Parathyroid adenoma (tissue), 2 donors: ENCODE results near the gene SGMS1.
A peak's percentile ranks its signal among the peaks of the same experiment; 100 is the strongest.
"Not testable (repeated sequence)": the region's sequence is repeated elsewhere in the genome, so short reads cannot be mapped to it uniquely, and the experiment has no call there.

Source experiments
- H2AFZ ChIP-seq: fragments of 300-600 bp; sonication (generic); one replicate; pipeline ENCODE4 v1.7.0; 2017; ENCODE audit warnings: antibody characterized with exemption, mild to moderate bottlenecking
- H3K27ac ChIP-seq: fragments of 300-600 bp; sonication (generic); one replicate; pipeline ENCODE4 v1.7.0; 2017
- H3K27me3 ChIP-seq: fragments of 300-600 bp; sonication (generic); one replicate; pipeline ENCODE4 v1.7.0; 2017; ENCODE audit warnings: low read length; ENCODE audit not compliant: control insufficient read depth, insufficient read depth
- H3K36me3 ChIP-seq: fragments of 300-600 bp; sonication (generic); one replicate; pipeline ENCODE4 v1.7.0; 2017; ENCODE audit warnings: low read length; ENCODE audit not compliant: control insufficient read depth, insufficient read depth
- H3K4me1 ChIP-seq: fragments of 300-600 bp; sonication (generic); one replicate; pipeline ENCODE4 v1.7.0; 2017; ENCODE audit warnings: control low read depth
- H3K4me2 ChIP-seq: fragments of 300-600 bp; sonication (generic); one replicate; pipeline ENCODE4 v1.7.0; 2017; ENCODE audit warnings: low read length
- H3K4me3 ChIP-seq: fragments of 300-600 bp; sonication (generic); one replicate; pipeline ENCODE4 v1.7.0; 2017; ENCODE audit warnings: low read depth, low read length
- H3K79me2 ChIP-seq: fragments of 300-600 bp; sonication (generic); one replicate; pipeline ENCODE4 v1.7.0; 2017; ENCODE audit warnings: control low read depth
- H3K9ac ChIP-seq: fragments of 300-600 bp; sonication (generic); one replicate; pipeline ENCODE4 v1.7.0; 2017; ENCODE audit warnings: mild to moderate bottlenecking
- H3K9me3 ChIP-seq: fragments of 300-600 bp; sonication (generic); one replicate; pipeline ENCODE4 v1.7.0; 2017; ENCODE audit warnings: low read length; ENCODE audit not compliant: control insufficient read depth
- CTCF ChIP-seq: fragments of 300-600 bp; sonication (generic); IDR thresholded peaks from one replicate; pipeline ENCODE4 v1.7.0; 2017; ENCODE audit warnings: antibody characterized with exemption, mild to moderate bottlenecking
- donor health status: primary hyperparathyroidism.

The SGMS1 gene

GRCh38 chr10:50574931-50575330 lies 48.8 kb downstream of the SGMS1 start:
- Histone ChIP-seq H3K27me3 (no peaks in the 10 kb centered on the region), H3K9ac (no peak overlapping the region), H3K9me3 (no peaks in the 10 kb centered on the region), H3K4me2 (no peak overlapping the region), H3K27ac (no peak overlapping the region), H2AFZ (no peak overlapping the region), H3K4me3 (no peak overlapping the region), H3K79me2 (peaks cover 37% of the 10 kb centered on the region), H3K4me1 (peaks cover 33% of the 10 kb centered on the region), H3K36me3 (no peaks in the 10 kb centered on the region)
- TF ChIP-seq CTCF = no peak

- Histone ChIP-seq H3K27ac (no peak overlapping the region), H3K4me1 (peaks cover 27% of the 10 kb centered on the region), H2AFZ (no peak overlapping the region), H3K9ac (no peak overlapping the region), H3K27me3 (no peaks in the 10 kb centered on the region), H3K36me3 (no peaks in the 10 kb centered on the region), H3K9me3 (no peaks in the 10 kb centered on the region), H3K4me3 (no peak overlapping the region), H3K4me2 (no peak overlapping the region), H3K79me2 (peaks cover 40% of the 10 kb centered on the region)
- TF ChIP-seq CTCF = peak; percentile 14
Observed at GRCh38 chr10:50574305-50574704, 49.5 kb downstream of the SGMS1 start.

- Histone ChIP-seq H3K9ac (no peak overlapping the region), H3K4me3 (no peak overlapping the region), H3K36me3 (no peaks in the 10 kb centered on the region), H2AFZ (no peak overlapping the region), H3K4me1 (peaks cover 28% of the 10 kb centered on the region), H3K27me3 (no peaks in the 10 kb centered on the region), H3K27ac (no peak overlapping the region), H3K4me2 (no peak overlapping the region), H3K79me2 (peaks cover 41% of the 10 kb centered on the region), H3K9me3 (no peaks in the 10 kb centered on the region)
- TF ChIP-seq CTCF = no peak
Observed at GRCh38 chr10:50572017-50572491, 51.7 kb downstream of the SGMS1 start.

- H3K9me3 ChIP-seq, H3K9ac ChIP-seq, H3K4me3 ChIP-seq, H2AFZ ChIP-seq, H3K27me3 ChIP-seq, H3K36me3 ChIP-seq, H3K4me2 ChIP-seq, H3K27ac ChIP-seq: not testable (repeated sequence)
- Histone ChIP-seq H3K4me1 (peaks cover 24% of the 10 kb centered on the region), H3K79me2 (peaks cover 34% of the 10 kb centered on the region)
Observed at GRCh38 chr10:50568750-50569149, 55.0 kb downstream of the SGMS1 start.

GRCh38 chr10:50567384-50567783 lies 56.4 kb downstream of the SGMS1 start:
- no peak for TF ChIP-seq CTCF
- H3K27me3 ChIP-seq = no peaks in the 10 kb centered on the region
- peak overlapping the region; percentile 27 for H3K4me2 ChIP-seq
- no peak overlapping the region for H3K9ac ChIP-seq
- no peak overlapping the region for H3K4me3 ChIP-seq
- H3K4me1 ChIP-seq = peaks cover 21% of the 10 kb centered on the region
- H3K79me2 ChIP-seq = peaks cover 33% of the 10 kb centered on the region
- H3K27ac ChIP-seq = peak overlapping the region; percentile 46
- no peak overlapping the region for H2AFZ ChIP-seq
- no peaks in the 10 kb centered on the region for H3K36me3 ChIP-seq
- H3K9me3 ChIP-seq = no peaks in the 10 kb centered on the region
